ENCODE measurements around the gene BBS7. TPM values are rescaled to one million over a fixed set of nuclear protein-coding genes. Genes with fewer than 3 reads are reported as not detected.
A peak's percentile ranks its signal among the peaks of the same experiment; 100 is the strongest.

BBS7 gene
- total and polyA plus RNA-seq, 2 of the 13 experiments (the other 11 are each of a cell fraction or from before 2014, with no cell fraction given), result 9.0 to 15.7 TPM

DNA sequence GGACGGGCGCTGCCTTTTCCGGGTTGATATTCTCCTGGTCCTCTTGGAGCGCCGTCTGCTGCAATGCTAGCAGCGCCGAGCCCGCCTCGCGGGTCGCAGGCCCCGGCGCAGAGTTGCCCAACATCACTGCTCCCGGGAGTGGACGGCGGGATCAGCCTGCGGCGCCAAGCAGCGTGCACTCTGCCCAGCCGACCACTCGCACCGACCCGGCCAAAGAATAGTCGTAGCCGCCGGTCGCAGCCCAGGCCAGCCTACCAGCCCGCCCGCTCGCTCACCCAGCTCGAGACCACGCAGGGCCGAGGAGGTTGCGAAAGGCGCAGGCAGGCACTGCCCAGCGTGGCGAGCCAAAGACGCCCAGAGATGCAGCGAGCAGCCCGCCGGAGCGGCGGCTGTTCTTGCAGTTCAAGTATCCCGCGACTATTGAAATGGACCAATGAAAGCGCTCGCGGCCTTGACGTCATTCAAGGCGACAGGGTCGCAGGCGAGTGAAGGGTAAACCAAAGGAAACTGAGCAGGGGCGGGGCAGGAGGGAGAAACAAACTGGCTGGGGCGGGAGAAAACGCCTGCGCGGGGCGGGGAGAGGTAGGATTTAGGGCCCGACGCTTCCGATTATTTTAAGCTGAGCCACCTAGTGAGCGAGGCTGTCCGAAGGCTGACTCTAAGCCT is 46.6 kb downstream of the BBS7 start, which contains the start of gene CCNA2 (continued):
- TF ChIP-seq, protein P1, sequence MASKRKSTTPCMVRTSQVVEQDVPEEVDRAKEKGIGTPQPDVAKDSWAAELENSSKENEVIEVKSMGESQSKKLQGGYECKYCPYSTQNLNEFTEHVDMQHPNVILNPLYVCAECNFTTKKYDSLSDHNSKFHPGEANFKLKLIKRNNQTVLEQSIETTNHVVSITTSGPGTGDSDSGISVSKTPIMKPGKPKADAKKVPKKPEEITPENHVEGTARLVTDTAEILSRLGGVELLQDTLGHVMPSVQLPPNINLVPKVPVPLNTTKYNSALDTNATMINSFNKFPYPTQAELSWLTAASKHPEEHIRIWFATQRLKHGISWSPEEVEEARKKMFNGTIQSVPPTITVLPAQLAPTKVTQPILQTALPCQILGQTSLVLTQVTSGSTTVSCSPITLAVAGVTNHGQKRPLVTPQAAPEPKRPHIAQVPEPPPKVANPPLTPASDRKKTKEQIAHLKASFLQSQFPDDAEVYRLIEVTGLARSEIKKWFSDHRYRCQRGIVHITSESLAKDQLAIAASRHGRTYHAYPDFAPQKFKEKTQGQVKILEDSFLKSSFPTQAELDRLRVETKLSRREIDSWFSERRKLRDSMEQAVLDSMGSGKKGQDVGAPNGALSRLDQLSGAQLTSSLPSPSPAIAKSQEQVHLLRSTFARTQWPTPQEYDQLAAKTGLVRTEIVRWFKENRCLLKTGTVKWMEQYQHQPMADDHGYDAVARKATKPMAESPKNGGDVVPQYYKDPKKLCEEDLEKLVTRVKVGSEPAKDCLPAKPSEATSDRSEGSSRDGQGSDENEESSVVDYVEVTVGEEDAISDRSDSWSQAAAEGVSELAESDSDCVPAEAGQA (IDR thresholded peaks at IDR 0.05; ENCODE audit: low read depth), result peak; percentile 77
- TF ChIP-seq, protein P1 (CRISPR knock-in tag; IDR thresholded peaks at IDR 0.05; ENCODE audit: borderline replicate concordance), result no peak
- TF ChIP-seq DR1 (CRISPR knock-in tag; IDR thresholded peaks at IDR 0.05) (peak; percentile 19), ZNF224 (CRISPR knock-in tag; IDR thresholded peaks at IDR 0.05) (0 out of 2 replicates have a peak, but pooled peaks have one; percentile 20), SMC3 (IDR thresholded peaks at IDR 0.05; ENCODE audit: low read length) (no peak), ZFAT (CRISPR knock-in tag; conservative IDR thresholded peaks at IDR 0.05) (0 out of 2 replicates have a peak, but pooled peaks have one; percentile 40), SP2 (CRISPR knock-in tag; IDR thresholded peaks at IDR 0.05) (0 out of 2 replicates have a peak, but pooled peaks have one; percentile 16), YEATS2 (CRISPR knock-in tag; IDR thresholded peaks at IDR 0.05; ENCODE audit: borderline replicate concordance) (peak; percentile 72; the same call in 1 of the 2 replicates), ATF7 (IDR thresholded peaks at IDR 0.05) (no peak), ATF7 (CRISPR knock-in tag; IDR thresholded peaks at IDR 0.05) (0 out of 2 replicates have a peak, but pooled peaks have one; percentile 47), NFATC3 (CRISPR knock-in tag; IDR thresholded peaks at IDR 0.05) (no peak), KDM3A (CRISPR knock-in tag; IDR thresholded peaks at IDR 0.05; ENCODE audit: low read depth) (no peak), ZSCAN20 (CRISPR knock-in tag; IDR thresholded peaks at IDR 0.05; ENCODE audit: borderline replicate concordance) (no peak), ZNF781 (CRISPR knock-in tag; IDR thresholded peaks at IDR 0.05; ENCODE audit: borderline replicate concordance, not compliant biosample characterization) (peak; percentile 44), CBX1 (IDR thresholded peaks at IDR 0.05; ENCODE audit: low read depth) (peak; percentile 46), KMT2A (CRISPR knock-in tag; IDR thresholded peaks at IDR 0.05) (peak; percentile 96), ZNF530 (CRISPR knock-in tag; IDR thresholded peaks at IDR 0.05; ENCODE audit: low read depth) (no peak)
- TF ChIP-seq, protein P2, sequence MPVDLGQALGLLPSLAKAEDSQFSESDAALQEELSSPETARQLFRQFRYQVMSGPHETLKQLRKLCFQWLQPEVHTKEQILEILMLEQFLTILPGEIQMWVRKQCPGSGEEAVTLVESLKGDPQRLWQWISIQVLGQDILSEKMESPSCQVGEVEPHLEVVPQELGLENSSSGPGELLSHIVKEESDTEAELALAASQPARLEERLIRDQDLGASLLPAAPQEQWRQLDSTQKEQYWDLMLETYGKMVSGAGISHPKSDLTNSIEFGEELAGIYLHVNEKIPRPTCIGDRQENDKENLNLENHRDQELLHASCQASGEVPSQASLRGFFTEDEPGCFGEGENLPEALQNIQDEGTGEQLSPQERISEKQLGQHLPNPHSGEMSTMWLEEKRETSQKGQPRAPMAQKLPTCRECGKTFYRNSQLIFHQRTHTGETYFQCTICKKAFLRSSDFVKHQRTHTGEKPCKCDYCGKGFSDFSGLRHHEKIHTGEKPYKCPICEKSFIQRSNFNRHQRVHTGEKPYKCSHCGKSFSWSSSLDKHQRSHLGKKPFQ (CRISPR knock-in tag; IDR thresholded peaks at IDR 0.05; ENCODE audit: insufficient replicate concordance), result peak; percentile 30
- TF ChIP-seq, protein P3, sequence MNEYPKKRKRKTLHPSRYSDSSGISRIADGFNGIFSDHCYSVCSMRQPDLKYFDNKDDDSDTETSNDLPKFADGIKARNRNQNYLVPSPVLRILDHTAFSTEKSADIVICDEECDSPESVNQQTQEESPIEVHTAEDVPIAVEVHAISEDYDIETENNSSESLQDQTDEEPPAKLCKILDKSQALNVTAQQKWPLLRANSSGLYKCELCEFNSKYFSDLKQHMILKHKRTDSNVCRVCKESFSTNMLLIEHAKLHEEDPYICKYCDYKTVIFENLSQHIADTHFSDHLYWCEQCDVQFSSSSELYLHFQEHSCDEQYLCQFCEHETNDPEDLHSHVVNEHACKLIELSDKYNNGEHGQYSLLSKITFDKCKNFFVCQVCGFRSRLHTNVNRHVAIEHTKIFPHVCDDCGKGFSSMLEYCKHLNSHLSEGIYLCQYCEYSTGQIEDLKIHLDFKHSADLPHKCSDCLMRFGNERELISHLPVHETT (CRISPR knock-in tag; conservative IDR thresholded peaks at IDR 0.05), result no peak
- TF ChIP-seq, protein P4, sequence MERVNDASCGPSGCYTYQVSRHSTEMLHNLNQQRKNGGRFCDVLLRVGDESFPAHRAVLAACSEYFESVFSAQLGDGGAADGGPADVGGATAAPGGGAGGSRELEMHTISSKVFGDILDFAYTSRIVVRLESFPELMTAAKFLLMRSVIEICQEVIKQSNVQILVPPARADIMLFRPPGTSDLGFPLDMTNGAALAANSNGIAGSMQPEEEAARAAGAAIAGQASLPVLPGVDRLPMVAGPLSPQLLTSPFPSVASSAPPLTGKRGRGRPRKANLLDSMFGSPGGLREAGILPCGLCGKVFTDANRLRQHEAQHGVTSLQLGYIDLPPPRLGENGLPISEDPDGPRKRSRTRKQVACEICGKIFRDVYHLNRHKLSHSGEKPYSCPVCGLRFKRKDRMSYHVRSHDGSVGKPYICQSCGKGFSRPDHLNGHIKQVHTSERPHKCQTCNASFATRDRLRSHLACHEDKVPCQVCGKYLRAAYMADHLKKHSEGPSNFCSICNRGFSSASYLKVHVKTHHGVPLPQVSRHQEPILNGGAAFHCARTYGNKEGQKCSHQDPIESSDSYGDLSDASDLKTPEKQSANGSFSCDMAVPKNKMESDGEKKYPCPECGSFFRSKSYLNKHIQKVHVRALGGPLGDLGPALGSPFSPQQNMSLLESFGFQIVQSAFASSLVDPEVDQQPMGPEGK (CRISPR knock-in tag; IDR thresholded peaks at IDR 0.05), result peak; percentile 53

All from HepG2 (cell line).